ENCODE data around the gene TBC1D22B. TPM values are rescaled to one million over a fixed set of nuclear protein-coding genes. Genes with fewer than 3 reads are reported as not detected.

The TBC1D22B gene
- polyA plus RNA-seq, 1 of the 3 experiments (the other 2 are of a cell fraction), result 5.3 TPM

GRCh38 chr6:37257634-37258404, at the start of gene TBC1D22B, which contains the start of gene TMEM217 (continued):
- TF ChIP-seq NRF1 (IDR thresholded peaks at IDR 0.05; ENCODE audit: low read depth, low read length) (peak; percentile 52), RAD21 (IDR thresholded peaks at IDR 0.05; ENCODE audit: low read length) (no peak), CHD2 (IDR thresholded peaks at IDR 0.05; ENCODE audit: low read length, partially characterized antibody) (peak; percentile 95), TEAD4 (IDR thresholded peaks at IDR 0.05; ENCODE audit: borderline replicate concordance, insufficient read depth) (no peak)

- 58% methylated on average over 7 of the region's 7 CpGs for WGBS (ENCODE audit: low lambda C conversion rate)
- Histone ChIP-seq H3F3A (replicated peaks; ENCODE audit: insufficient read depth) (no peaks in the 10 kb centered on the region), H3K79me2 (ENCODE audit: insufficient read depth) (no peaks in the 10 kb centered on the region), H3K9me2 (no peaks in the 10 kb centered on the region), H3K4me3 (ENCODE audit: low read depth in 2 of 2, low read length in 1 of 2) (no peak overlapping the region), H3K9me3 (no peaks in the 10 kb centered on the region), H2AFZ (ENCODE audit: low read depth) (no peak overlapping the region), H3K9ac (no peak overlapping the region), H3K36me3 (replicated peaks in 1 of 2; ENCODE audit: control insufficient read depth in 1 of 2, insufficient read depth in 2 of 2, low read length in 1 of 2) (no peaks in the 10 kb centered on the region), H3K4me1 (ENCODE audit: control insufficient read depth in 1 of 2, insufficient read depth in 2 of 2, low read depth in 1 of 2, low read length in 1 of 2) (peaks cover 0 to 2% of the 10 kb centered on the region in 2 experiments; a peak in 1 of 4 replicates), H4K20me1 (ENCODE audit: insufficient read depth) (no peaks in the 10 kb centered on the region), H3K4me2 (no peak overlapping the region), H3K27me3 (ENCODE audit: insufficient read depth) (no peaks in the 10 kb centered on the region), H3K27ac (ENCODE audit: low read depth in 2 of 2, low read length in 1 of 2) (no peak overlapping the region)
- TF ChIP-seq SMC3 (IDR thresholded peaks at IDR 0.05; ENCODE audit: low read depth, low read length) (peak; percentile 76), PBX3 (IDR thresholded peaks at IDR 0.05) (no peak), REST (IDR thresholded peaks at IDR 0.05; ENCODE audit: low read depth, low read length) (no peak), FOSL2 (IDR thresholded peaks at IDR 0.05; ENCODE audit: borderline replicate concordance, low read depth) (no peak), MAX (IDR thresholded peaks at IDR 0.05; ENCODE audit: low read depth) (no peak), IRF3 (IDR thresholded peaks at IDR 0.05; ENCODE audit: low read depth, low read length) (no peak), GABPA (IDR thresholded peaks at IDR 0.05; ENCODE audit: low read depth) (no peak), RAD21 (IDR thresholded peaks at IDR 0.05; ENCODE audit: low read length) (peak; percentile 58), CTCF (IDR thresholded peaks at IDR 0.05) (peak; percentile 77), FOXJ3 (CRISPR knock-in tag; IDR thresholded peaks at IDR 0.05) (no peak)
- ChIA-PET CTCF (interaction anchor here (0.7 to 16.3 kb wide), 14 partner anchors 9 to 184 kb away, joined by 3 to 431 read pairs (median 4); partner anchors contain the start of gene PIM1), POLR2A (no interaction called here)
- DNase-seq, result peak; percentile 61
Observed at GRCh38 chr6:37207903-37208456, 49.6 kb upstream of the TBC1D22B start.
